ENCODE data around the gene SCNN1A.
"Not testable (repeated sequence)": the region's sequence is repeated elsewhere in the genome, so short reads cannot be mapped to it uniquely, and the experiment has no call there.

The SCNN1A gene

DNA sequence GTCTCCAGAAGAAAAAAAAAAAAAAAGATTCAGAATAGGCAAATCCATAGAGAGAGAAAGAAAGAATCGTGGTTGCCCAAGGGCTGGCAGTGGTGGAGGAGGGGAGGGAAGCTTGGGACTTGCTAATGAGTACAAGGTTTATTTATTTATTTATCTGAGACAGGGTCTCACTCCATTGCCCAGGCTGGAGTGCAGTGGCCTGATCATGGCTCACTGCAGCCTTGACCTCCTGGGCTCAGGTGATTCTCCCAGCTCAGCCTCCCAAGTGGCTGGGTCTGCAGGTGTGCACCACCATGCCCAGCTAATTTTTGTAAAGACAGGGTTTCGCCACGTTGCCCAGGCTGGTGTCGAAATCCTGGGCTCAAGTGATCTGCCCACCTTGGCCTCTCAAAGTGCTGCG, 23.7 kb downstream of the SCNN1A start:
- no peak for DNase-seq (ENCODE audit: low read depth)

DNA sequence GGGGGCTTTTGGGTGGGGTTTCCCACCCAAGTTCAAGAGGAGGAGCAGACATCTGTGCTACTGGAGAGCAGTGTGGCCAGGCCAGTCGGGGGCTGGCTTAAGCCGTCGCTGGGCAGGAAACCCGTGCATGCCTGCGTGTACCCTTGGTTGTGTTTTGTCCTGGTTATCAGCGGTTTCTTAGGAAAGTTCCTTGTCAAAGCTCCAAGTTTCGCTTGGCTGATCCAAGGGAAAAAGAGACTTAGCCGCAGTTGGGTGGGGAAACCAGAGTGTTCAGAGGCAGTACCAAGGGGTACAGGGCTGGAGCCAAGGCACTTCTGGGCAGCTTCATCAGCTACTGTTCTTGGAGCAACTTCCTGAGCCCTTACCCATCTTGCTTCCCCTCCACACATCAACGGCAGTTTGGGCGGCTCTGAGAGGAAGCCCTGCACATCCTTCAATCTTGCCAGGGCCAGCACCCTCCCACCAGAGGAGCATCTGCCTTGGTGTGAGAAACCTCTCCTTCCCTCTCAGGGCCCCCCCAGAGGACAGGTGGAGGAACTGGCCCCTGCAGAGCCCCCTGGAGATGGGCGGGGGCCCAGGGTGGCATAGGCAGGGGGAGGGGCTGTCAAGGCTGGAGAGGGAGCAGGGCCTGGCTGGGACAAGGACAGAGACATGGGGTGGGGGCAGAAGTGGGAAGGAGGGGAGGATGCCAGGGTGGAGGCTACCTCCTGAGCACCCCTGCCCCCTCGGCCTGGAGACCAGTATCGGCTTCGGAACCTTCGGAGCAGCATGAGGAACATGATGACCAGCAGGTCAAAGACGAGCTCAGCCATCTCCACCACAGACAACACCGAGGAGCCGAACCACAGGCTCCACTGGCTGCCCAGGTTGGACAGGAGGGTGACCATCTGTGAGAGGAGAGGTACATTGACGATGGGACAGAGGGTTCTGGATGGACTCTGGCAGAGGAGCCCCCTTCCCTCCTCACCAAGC, 27.7 kb downstream of the SCNN1A start:
- DNase-seq (ENCODE audit: low read depth), result no peak
- no peak overlapping the region for H3K4me3 ChIP-seq (ENCODE audit: control insufficient read depth, low read depth, low read length)
- TF ChIP-seq, protein P1, sequence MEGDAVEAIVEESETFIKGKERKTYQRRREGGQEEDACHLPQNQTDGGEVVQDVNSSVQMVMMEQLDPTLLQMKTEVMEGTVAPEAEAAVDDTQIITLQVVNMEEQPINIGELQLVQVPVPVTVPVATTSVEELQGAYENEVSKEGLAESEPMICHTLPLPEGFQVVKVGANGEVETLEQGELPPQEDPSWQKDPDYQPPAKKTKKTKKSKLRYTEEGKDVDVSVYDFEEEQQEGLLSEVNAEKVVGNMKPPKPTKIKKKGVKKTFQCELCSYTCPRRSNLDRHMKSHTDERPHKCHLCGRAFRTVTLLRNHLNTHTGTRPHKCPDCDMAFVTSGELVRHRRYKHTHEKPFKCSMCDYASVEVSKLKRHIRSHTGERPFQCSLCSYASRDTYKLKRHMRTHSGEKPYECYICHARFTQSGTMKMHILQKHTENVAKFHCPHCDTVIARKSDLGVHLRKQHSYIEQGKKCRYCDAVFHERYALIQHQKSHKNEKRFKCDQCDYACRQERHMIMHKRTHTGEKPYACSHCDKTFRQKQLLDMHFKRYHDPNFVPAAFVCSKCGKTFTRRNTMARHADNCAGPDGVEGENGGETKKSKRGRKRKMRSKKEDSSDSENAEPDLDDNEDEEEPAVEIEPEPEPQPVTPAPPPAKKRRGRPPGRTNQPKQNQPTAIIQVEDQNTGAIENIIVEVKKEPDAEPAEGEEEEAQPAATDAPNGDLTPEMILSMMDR (IDR thresholded peaks at IDR 0.05; ENCODE audit: control insufficient read depth, insufficient read depth, low read depth, low read length, missing control alignments), result no peak

More for the DNA sequence above, 23.7 kb downstream of the SCNN1A start:
- H3K4me3 ChIP-seq (ENCODE audit: control insufficient read depth, low read depth, low read length), result no peak overlapping the region
- TF ChIP-seq, protein P1 (IDR thresholded peaks at IDR 0.05; ENCODE audit: control insufficient read depth, insufficient read depth, low read depth, low read length, missing control alignments), result no peak

DNA sequence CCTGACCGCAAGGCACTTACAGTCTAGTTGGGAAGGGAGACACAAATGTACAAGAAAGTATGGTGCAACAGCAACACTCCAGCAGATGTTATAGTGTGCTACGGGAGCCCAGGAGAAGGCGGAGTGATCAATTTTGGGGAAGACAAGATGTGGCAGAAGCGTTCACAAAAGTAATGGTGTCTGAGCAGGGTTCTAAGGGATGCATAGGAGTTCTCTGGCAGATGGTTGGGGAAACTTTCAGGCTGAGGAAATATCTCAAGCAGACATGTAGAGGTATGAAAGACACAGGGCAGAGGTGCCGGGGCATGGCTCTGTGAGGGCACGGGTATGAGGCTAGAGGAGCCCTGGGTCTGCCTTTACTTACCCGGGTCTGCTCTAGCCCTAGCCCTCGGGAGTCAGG, 28.4 kb downstream of the SCNN1A start:
- DNase-seq (ENCODE audit: low read depth), result no peak
- H3K4me3 ChIP-seq (ENCODE audit: control insufficient read depth, low read depth, low read length), result no peak overlapping the region
- TF ChIP-seq, protein P1 (IDR thresholded peaks at IDR 0.05; ENCODE audit: control insufficient read depth, insufficient read depth, low read depth, low read length, missing control alignments), result no peak

DNA sequence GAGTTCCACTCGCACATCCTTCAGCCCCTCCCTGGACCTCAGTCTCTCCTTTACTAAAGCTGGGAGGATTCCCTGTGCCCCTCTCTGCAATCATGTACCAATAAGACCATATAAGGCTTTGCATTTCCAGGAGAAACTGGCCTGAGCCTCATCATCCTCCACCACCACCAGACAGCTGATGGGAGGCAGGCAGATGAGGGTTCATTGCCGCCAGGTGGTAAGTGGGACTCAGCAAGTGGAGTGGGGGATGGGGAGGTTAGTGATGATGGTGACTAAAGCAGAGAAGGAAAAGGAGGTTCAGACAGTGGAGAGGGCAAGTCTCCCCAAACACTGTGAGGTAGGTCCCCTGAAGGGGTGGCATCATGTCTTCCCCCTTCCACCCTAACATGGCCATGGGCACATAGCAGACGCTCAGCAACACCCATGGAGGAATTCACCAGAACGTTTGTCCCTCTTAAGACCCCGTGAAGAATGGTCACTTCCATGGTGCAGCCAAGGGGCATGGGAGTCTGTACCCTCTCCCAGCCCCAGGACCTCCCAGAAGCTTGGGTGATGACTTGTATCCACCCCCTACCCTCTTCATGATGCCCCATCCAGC, 29.0 kb downstream of the SCNN1A start:
- TF ChIP-seq, protein P1 (IDR thresholded peaks at IDR 0.05; ENCODE audit: control insufficient read depth, insufficient read depth, low read depth, low read length, missing control alignments), result no peak
- no peak overlapping the region for H3K4me3 ChIP-seq (ENCODE audit: control insufficient read depth, low read depth, low read length)
- no peak for DNase-seq (ENCODE audit: low read depth)

DNA sequence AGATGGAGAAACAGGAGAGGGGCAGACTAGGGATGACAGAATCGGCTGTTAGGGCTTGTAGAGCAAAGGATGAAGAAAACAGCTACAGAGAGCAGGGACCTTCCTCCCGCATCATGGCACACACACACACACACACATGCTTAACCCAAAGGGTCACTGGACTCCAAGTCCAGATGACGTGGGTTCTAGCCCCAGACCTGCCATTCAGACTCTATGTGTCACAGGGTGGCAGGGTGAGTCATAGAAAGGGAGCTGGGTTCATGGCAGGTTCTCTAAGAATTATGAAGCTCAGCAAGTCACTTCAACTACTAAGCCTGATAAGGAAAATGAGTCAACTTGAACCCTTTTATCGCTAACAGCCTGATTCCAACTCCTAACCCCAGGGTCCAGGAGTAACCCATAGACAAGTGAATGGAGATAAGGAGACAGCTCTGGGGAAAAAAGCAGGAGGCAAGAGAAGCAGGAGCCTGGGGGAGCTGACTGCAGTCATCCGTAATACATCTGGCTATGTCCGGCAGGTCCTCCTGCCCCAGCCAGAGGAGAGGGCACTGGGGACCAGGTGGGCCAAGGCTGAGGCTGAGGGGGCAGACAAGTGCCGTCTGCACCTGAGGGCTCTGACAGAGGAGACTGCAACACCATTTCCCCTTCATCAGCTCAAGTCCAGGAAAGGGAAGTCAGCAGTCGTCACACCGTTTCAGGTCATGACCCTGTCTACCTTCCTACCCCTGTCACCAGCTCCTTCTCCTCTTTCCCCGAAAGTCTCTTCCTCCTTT, 29.9 kb downstream of the SCNN1A start:
- TF ChIP-seq, protein P1 (IDR thresholded peaks at IDR 0.05; ENCODE audit: control insufficient read depth, insufficient read depth, low read depth, low read length, missing control alignments), result no peak
- peak; percentile 85 for DNase-seq (ENCODE audit: low read depth)
- no peak overlapping the region for H3K4me3 ChIP-seq (ENCODE audit: control insufficient read depth, low read depth, low read length)

DNA sequence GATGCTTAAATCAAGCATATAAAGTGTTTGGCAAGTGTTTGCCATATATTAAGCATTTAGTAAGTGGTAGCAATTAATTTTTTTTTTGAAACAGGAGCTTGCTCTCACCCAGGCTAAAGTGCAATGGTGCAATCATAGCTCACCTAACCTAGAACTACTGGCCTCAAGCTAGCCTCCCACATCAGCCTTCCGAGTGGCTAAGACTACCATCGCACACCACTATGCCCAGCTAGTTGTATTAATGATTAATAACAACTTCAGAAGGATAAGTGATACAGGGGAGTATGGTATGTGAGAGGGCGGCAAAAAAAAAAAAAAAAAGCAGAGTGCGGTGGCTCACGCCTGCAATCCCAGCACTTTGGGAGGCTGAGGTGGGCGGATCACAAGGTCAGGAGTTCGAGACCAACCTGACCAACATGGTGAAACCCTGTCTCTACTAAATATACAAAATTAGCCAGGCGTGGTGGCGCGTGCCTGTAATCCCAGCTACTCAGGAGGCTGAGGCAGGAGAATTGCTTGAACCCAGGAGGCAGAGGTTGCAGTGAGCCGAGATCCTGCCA, 31.2 kb downstream of the SCNN1A start:
- DNase-seq (ENCODE audit: low read depth); H3K4me3 ChIP-seq (ENCODE audit: control insufficient read depth, low read depth, low read length): not testable (repeated sequence)

All from AG09309 (cell line).